Upper lobe of left lung (tissue), 6 donors: ENCODE data around the gene PAPSS2. TPM values are rescaled to one million over a fixed set of nuclear protein-coding genes. Genes with fewer than 3 reads are reported as not detected.
A peak's percentile ranks its signal among the peaks of the same experiment; 100 is the strongest.
"Not testable (repeated sequence)": the region's sequence is repeated elsewhere in the genome, so short reads cannot be mapped to it uniquely, and the experiment has no call there.

ENCODE experiments used
- ATAC-seq, 2 donors: fragments of 200-7000 bp; cut with Tn5 transposase; one replicate each; pipeline ENCODE4 v1.9.1; 2022; ENCODE audit warnings: mild to moderate bottlenecking in 2 of 2, moderate library complexity in 2 of 2; ENCODE audit not compliant: low FRiP score in 2 of 2
- DNase-seq, 2 donors: peaks; one replicate each; pipeline ENCODE4 v3.0.0-alpha.2; 2019 to 2020
- H3K27ac ChIP-seq, 4 donors: fragments of 200-600 bp; sonication (generic); one replicate each; pipeline ENCODE4 v1.5.1; 2016 to 2019
- H3K27me3 ChIP-seq, 4 donors: fragments of 200-600 bp; sonication (generic); one replicate each; pipeline ENCODE4 v1.5.1; 2017 to 2019
- H3K36me3 ChIP-seq, 4 donors: fragments of 200-600 bp; sonication (generic); one replicate each; pipeline ENCODE4 v1.5.1; 2016 to 2019
- H3K4me1 ChIP-seq, 4 donors: fragments of 200-600 bp; sonication (generic); one replicate each; pipeline ENCODE4 v1.5.1; 2018 to 2019
- H3K4me3 ChIP-seq, 4 donors: fragments of 200-600 bp; sonication (generic); one replicate each; pipeline ENCODE4 v1.5.1; 2017 to 2019; ENCODE audit warnings: mild to moderate bottlenecking in 2 of 4, moderate library complexity in 1 of 4
- H3K9me3 ChIP-seq, 4 donors: fragments of 200-600 bp; sonication (generic); one replicate each; pipeline ENCODE4 v1.5.1; 2018 to 2019
- EP300 ChIP-seq, 4 donors: sonication (generic); formaldehyde crosslinking; IDR thresholded peaks; one replicate each; pipeline ENCODE4 v1.5.1; 2017; ENCODE audit warnings: antibody characterized with exemption in 4 of 4, control low read depth in 2 of 4
- POLR2A ChIP-seq, 4 donors: fragments of 450-650 bp; IDR thresholded peaks; one replicate each; pipeline ENCODE4 v1.5.1; 2016 to 2017; ENCODE audit warnings: antibody characterized with exemption in 4 of 4, mild to moderate bottlenecking in 2 of 4
- POLR2AphosphoS5 ChIP-seq, 2 donors: sonication (generic); formaldehyde crosslinking; IDR thresholded peaks; one replicate each; pipeline ENCODE4 v1.5.1; 2017; ENCODE audit warnings: antibody characterized with exemption in 2 of 2
- WGBS, 2 donors: methylation state at CpG; one replicate each; pipeline ENCODE4 v1.1.5; 2017 to 2018; 5-methylcytosine and 5-hydroxymethylcytosine counted together
- total RNA-seq, 6 donors: library from RNA; depleted of rRNA in 4 of 6; stranded (reverse); fragments of >200 nt in 4 of 6; gene quantifications; one replicate each; pipeline versions ENCODE4 v1.1.0 to v1.2.1, GENCODE V29; 2016 to 2021
- TF ChIP-seq, protein P1 (sequence below), 6 experiments: fragments of 450-650 bp in 4 of 6; fragments of 200-600 bp in 2 of 6; sonication (generic) in 2 of 6; IDR thresholded peaks; one replicate each; pipeline ENCODE4 v1.5.1; 2016 to 2019; ENCODE audit warnings: antibody characterized with exemption in 6 of 6
- donor health status: DM: no; HTN: no; CAD: no; lungs with moderate emphysema.
- donor health status: DM: no; HTN: yes; CAD: no; lungs with severe emphysema.

PAPSS2 gene
- total RNA-seq, 6 donors from 2014 or later: 48.2 to 217 (median 159) TPM

DNA sequence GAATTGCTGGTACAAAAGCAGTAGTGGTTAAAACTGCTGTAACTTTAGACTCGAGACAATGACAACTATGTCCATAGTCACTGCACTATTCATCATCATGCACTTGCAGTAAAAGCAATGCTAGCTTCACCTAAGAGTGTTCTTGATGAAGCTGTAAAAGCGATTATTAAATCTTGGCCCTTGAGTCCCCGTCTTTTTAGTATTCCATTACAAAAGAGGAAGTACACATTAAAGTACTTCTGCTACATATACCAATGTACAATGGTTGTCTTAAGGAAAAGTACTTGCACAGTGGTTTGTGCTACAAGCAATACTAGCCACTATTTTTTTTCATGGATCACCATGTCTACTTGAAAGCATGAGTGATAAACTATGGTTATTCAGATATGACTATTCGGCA lies 80.0 kb downstream of the PAPSS2 start:
- Histone ChIP-seq H3K27me3 (no peaks in the 10 kb centered on the region), H3K9me3 (no peaks in the 10 kb centered on the region), H3K36me3 (peaks cover 2 to 46% (median 20%) of the 10 kb centered on the region in 4 donors), H3K4me3 (no peak overlapping the region), H3K4me1 (peaks cover 4 to 14% (median 10%) of the 10 kb centered on the region in 4 donors), H3K27ac (peak overlapping the region in 3 of 4 donors; percentile 8 to 45 (median 8))
- ATAC-seq (peak in 1 of 2 donors; percentile 9), DNase-seq (no peak)
- TF ChIP-seq POLR2A (IDR thresholded peaks at IDR 0.05): no peak
- TF ChIP-seq, protein P1, sequence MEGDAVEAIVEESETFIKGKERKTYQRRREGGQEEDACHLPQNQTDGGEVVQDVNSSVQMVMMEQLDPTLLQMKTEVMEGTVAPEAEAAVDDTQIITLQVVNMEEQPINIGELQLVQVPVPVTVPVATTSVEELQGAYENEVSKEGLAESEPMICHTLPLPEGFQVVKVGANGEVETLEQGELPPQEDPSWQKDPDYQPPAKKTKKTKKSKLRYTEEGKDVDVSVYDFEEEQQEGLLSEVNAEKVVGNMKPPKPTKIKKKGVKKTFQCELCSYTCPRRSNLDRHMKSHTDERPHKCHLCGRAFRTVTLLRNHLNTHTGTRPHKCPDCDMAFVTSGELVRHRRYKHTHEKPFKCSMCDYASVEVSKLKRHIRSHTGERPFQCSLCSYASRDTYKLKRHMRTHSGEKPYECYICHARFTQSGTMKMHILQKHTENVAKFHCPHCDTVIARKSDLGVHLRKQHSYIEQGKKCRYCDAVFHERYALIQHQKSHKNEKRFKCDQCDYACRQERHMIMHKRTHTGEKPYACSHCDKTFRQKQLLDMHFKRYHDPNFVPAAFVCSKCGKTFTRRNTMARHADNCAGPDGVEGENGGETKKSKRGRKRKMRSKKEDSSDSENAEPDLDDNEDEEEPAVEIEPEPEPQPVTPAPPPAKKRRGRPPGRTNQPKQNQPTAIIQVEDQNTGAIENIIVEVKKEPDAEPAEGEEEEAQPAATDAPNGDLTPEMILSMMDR (IDR thresholded peaks at IDR 0.05): no peak
- TF ChIP-seq EP300 (IDR thresholded peaks at IDR 0.05): no peak
- TF ChIP-seq POLR2AphosphoS5 (IDR thresholded peaks at IDR 0.05): no peak
- WGBS, 2 donors: 73 to 83% methylated on average over 4 of the region's 4 CpGs

DNA sequence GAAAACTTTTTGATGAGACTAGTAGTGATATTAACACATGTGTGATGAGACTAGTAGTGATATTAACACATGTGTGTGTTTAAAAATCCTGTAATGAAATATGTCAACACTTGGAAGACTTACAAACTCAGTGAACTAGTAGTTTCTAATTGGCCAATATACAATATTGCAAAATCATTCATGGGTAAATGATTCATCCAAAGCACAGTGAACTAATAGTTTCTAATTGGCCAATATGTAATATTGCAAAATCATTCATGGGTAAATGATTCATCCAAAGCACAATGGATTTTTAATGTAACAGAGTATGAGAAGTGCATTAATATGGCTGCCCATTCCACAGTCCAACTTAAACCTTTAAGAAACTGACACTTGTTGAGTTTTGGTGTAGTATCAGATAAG lies 80.6 kb downstream of the PAPSS2 start:
- no peak for DNase-seq
- H3K27me3 ChIP-seq: no peaks in the 10 kb centered on the region
- ATAC-seq: peak; percentile 27 to 78

DNA sequence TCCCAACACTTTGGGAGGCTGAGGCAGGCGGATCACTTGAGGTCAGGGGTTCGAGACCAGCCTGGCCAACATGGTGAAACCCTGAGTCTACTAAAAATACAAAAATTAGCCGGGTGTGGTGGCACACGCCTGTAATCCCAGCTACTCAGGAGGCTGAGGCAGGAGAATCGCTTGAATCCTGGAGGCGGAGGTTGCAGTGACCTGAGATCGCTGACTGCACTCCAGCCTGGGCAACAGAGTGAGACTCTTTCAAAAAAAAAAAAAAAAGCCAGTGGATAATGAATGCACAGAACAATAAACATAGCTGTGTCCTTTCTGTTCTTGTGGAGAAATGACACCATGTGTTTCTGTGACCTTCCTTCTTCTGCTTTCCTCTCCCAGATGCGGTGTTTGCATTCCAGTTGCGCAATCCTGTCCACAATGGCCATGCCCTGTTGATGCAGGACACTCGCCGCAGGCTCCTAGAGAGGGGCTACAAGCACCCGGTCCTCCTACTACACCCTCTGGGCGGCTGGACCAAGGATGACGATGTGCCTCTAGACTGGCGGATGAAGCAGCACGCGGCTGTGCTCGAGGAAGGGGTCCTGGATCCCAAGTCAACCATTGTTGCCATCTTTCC lies 83.4 kb downstream of the PAPSS2 start:
- peak overlapping the region in 3 of 4 donors; percentile 4 to 53 (median 28) for H3K27ac ChIP-seq
- peaks cover 3 to 66% (median 37%) of the 10 kb centered on the region in 4 donors for H3K36me3 ChIP-seq
- not testable (repeated sequence) for H3K27me3 ChIP-seq, H3K9me3 ChIP-seq, H3K4me3 ChIP-seq, H3K4me1 ChIP-seq
- DNase-seq: peak; percentile 20 to 56
- WGBS, 2 donors: 86 to 88% methylated on average over 18 of the region's 18 CpGs
- peak in 1 of 2 donors; percentile 50 for ATAC-seq

More for the DNA sequence above, 80.6 kb downstream of the PAPSS2 start:
- Histone ChIP-seq H3K4me1 (peaks cover 0 to 9% (median 5%) of the 10 kb centered on the region in 4 donors), H3K27ac (peak overlapping the region; percentile 8 to 45 (median 19)), H3K36me3 (peaks cover 3 to 51% (median 25%) of the 10 kb centered on the region in 4 donors), H3K9me3 (no peaks in the 10 kb centered on the region), H3K4me3 (no peak overlapping the region)
- TF ChIP-seq, protein P1 (IDR thresholded peaks at IDR 0.05): no peak
- TF ChIP-seq POLR2AphosphoS5 (IDR thresholded peaks at IDR 0.05) (no peak), EP300 (IDR thresholded peaks at IDR 0.05) (peak in 3 of 4 donors; percentile 16 to 93 (median 35))

DNA sequence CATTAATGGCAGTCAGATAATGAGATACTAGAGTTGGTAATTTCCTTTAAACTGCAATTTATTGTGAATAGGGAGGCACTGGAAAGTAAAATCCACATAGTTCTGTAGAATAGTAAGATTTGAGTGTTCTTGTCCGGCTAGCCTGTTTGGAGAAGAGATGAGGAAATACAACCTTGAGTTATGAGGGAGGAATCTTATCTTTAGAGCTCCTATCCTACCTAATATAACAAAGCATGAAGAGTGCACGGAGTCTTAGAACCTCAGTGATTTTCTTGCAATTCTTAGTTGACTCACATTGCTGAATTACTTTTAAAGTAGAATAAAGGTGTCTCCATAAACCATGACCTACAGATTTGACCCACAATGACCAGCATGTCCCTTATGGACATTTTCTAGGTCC lies 84.9 kb downstream of the PAPSS2 start:
- DNase-seq (no peak), ATAC-seq (no peak)
- peaks cover 0 to 9% (median 4%) of the 10 kb centered on the region in 4 donors for H3K4me1 ChIP-seq
- no peak overlapping the region for H3K27ac ChIP-seq
- H3K9me3 ChIP-seq: no peaks in the 10 kb centered on the region
- no peaks in the 10 kb centered on the region for H3K27me3 ChIP-seq
- 96 to 98% methylated on average over 2 of the region's 2 CpGs for WGBS, 2 donors
- H3K4me3 ChIP-seq: no peak overlapping the region
- TF ChIP-seq POLR2A (IDR thresholded peaks at IDR 0.05) (no peak), EP300 (IDR thresholded peaks at IDR 0.05) (no peak), POLR2AphosphoS5 (IDR thresholded peaks at IDR 0.05) (no peak)
- TF ChIP-seq, protein P1 (IDR thresholded peaks at IDR 0.05): no peak
- H3K36me3 ChIP-seq: peaks cover 6 to 81% (median 39%) of the 10 kb centered on the region in 4 donors

DNA sequence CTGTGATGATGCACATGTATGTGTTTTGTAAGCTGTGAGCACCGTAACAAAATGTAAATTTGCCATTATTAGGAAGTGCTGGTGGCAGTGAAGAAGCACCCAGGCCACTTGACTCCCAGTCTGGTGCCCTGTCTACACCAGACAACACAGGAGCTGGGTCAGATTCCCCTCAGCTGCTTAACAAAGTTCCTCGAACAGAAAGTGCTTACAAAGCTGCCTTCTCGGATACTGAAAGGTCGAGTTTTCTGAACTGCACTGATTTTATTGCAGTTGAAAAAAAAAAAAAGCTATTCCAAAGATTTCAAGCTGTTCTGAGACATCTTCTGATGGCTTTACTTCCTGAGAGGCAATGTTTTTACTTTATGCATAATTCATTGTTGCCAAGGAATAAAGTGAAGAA lies 87.2 kb downstream of the PAPSS2 start:
- TF ChIP-seq EP300 (IDR thresholded peaks at IDR 0.05) (no peak), POLR2AphosphoS5 (IDR thresholded peaks at IDR 0.05) (no peak), POLR2A (IDR thresholded peaks at IDR 0.05) (no peak)
- no peaks in the 10 kb centered on the region for H3K27me3 ChIP-seq
- H3K36me3 ChIP-seq: peaks cover 6 to 83% (median 36%) of the 10 kb centered on the region in 4 donors
- H3K4me3 ChIP-seq: no peak overlapping the region
- H3K27ac ChIP-seq: no peak overlapping the region
- DNase-seq (no peak), ATAC-seq (no peak)
- WGBS, 2 donors: 58% methylated on average over 4 of the region's 4 CpGs
- H3K9me3 ChIP-seq: no peaks in the 10 kb centered on the region
- H3K4me1 ChIP-seq: peaks cover 0 to 7% (median 2%) of the 10 kb centered on the region in 4 donors

DNA sequence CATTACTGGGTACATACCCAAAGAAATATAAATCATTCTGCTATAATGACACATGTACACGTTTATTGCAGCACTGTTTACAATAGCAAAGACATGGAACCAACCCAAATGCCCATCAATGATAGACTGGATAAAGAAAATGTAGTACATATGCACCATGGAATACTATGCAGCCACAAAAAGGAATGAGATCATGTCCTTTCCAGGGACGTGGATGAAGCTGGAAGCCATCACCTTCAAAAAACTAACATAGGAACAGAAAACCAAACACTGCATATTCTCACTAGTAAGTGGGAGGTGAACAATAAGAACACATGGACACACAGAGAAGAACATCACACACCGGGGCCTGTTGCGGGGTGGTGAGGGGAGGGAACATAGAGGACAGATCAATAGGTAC lies 88.6 kb downstream of the PAPSS2 start:
- H3K36me3 ChIP-seq: peaks cover 6 to 71% (median 33%) of the 10 kb centered on the region in 4 donors
- not testable (repeated sequence) for H3K27ac ChIP-seq, DNase-seq, H3K9me3 ChIP-seq, H3K4me1 ChIP-seq, H3K27me3 ChIP-seq, H3K4me3 ChIP-seq, ATAC-seq
- WGBS, 2 donors: 89% methylated on average over 4 of the region's 4 CpGs
